Kasumi-1 (cell line): Measurements from ENCODE around the gene MPHOSPH10.
"Not testable (repeated sequence)": the region's sequence is repeated elsewhere in the genome, so short reads cannot be mapped to it uniquely, and the experiment has no call there.

Experiments
- DNase-seq, 2 experiments: peaks; one replicate each; lab custom pipeline; 2025; lab: John Stamatoyannopoulos, UW

MPHOSPH10 gene

DNA sequence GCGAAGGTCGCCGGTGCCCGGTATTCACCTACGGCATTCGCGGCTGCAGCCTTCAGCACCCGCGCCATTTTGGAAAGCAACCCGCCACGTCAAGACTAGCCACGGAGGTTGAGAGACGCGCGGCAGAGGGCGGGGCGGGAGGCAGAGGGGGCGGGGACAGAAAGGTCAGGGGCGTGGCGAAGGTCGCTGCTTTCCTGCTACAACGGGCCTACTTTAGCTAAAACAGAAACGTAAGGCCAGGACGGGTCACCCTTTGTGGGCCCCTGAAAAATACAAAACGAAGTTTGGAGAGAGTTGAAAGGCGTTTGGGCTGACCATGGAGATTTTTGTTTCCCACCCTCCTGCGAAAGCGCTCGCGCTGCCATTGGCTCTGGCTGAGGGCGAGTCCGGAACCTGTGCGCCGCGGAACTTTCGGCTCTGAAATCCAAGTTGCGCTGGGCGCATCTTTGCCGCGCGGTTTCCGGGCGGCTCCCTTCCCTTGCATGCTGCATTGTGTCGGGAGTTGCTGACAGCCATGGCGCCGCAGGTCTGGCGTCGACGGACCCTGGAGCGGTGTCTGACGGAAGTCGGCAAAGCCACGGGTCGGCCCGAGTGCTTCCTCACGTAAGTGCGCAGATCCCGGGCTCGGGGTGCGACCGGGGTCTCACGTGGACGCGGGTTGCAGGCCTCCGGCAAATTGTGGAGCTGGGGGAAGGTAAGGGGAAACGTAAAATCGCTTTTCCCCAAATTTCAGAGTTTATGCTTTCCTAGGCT, at the start of gene MPHOSPH10, which contains the start of gene MCEE:
Gene MPHOSPH10, plus strand, starts transcription at position 483 of the 753 bp plus-strand sequence. Its CDS starts 32 bp downstream, at position 515.
Gene MCEE, minus strand, starts transcription at position 78 of the 753 bp plus-strand sequence. Its CDS starts 10 bp downstream, at position 68.
- DNase-seq, result peak; percentile 84 to 90

- no peak for DNase-seq
Observed at GRCh38 chr2:71082402-71083252, 47.8 kb upstream of the MPHOSPH10 start.

DNA sequence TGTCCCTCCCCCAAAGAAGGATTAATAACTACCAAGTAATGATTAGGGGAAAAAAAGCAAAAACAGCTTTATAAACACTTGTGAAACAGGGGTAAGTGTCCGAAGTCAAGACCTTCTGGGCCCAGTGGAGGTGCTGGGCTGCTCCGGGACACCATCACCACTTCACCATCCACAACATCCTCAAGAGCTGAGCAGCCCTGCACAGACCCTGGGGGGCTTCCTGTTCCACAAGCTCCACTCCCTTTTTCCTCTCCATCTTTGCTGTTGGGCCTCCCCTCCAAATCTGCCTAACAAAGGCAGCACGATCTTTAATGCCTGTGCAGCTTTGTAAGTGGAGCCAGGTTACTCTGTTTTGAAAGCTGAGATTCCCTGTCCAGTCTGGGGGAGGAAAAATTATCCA, 47.1 kb upstream of the MPHOSPH10 start:
- DNase-seq, result not testable (repeated sequence)

DNA sequence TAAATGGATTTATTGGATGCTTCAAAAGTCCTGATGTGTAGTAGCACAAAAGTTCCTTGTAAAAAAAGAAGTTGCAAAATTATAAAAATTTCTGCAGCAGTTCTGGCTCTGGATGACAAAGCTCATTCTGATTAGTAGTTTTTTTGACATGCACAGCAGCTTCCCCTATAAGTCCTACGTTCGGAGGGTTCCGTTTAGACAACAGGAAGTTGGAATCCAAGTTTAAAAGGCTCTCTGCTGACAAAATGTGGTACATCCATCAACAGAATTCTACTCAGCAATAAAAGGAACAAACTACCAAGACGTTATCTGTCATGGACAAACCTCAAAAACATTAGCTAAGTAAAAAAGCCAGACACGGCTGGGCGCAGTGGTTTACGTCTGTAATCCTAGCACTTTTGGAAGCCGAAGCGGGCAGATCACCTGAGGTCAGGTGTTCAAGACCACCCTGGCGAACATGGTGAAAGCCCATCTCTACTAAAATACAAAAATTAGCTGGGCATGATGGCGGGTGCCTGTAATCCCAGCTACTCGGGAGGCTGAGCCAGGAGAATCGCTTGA, 46.6 kb upstream of the MPHOSPH10 start:
- DNase-seq, result not testable (repeated sequence)

DNA sequence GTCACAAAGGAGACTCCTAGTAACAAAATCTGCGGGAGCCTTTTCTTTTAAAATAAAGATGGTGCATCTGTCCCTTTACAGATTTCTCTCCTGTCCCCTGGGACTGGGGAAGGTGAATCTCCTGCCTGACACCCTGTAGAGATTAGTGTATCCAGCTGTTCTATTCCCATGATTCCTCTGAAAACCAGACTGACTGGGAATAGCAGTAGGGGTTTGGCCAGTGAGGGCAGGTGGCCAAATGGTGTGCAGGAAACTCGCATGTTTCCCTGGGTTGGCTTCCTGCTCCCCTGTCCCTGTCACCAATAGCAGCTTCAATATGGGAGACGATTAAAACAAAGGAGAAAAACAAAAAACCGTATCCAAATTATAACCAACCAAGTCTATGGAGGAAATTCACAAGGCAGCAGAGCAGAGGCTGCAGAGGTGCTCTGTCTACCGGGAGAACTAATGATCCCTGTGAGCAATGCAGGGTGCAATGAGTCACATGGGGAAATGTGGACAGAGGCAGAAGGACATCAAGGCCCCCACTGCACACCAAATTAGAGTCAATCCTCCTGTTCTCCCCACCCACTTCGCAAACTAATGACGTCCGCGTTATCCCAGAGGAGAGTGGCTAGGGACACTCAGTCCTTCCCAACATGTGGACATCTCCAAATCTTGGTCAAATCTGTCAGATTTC, 45.0 kb upstream of the MPHOSPH10 start:
- DNase-seq, result not testable (repeated sequence)

GRCh38 chr2:71089475-71089874, 41.0 kb upstream of the MPHOSPH10 start:
- DNase-seq, result not testable (repeated sequence)

- not testable (repeated sequence) for DNase-seq
Observed at GRCh38 chr2:71091808-71092207, 38.6 kb upstream of the MPHOSPH10 start.

- DNase-seq, result not testable (repeated sequence)
Observed at GRCh38 chr2:71092491-71093260, 37.8 kb upstream of the MPHOSPH10 start.

GRCh38 chr2:71100195-71100964, 30.1 kb upstream of the MPHOSPH10 start:
- DNase-seq, result peak; percentile 66 to 82

GRCh38 chr2:71101656-71102055, 28.8 kb upstream of the MPHOSPH10 start:
- no peak for DNase-seq

GRCh38 chr2:71102981-71103681, 27.3 kb upstream of the MPHOSPH10 start:
- DNase-seq, result no peak

DNA sequence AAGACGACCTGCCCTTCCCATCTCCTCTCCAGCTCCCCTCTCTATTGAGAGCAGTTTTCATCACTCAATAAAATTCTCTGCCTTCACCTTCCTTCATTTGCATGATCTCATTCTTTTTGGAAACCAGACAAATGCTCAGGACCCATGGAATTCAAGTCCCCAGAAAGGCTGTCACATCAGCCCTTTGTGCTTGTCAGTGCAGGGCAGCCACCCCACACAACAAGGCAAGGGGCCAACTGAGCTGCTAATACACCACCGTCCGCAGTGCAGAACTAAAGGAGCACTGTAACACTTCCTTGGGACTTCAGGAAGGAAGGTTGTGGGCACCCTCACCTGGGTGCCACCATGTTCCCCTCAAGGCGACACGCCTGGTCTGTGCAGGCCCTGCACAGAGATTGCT, 26.6 kb upstream of the MPHOSPH10 start:
- DNase-seq, result no peak

GRCh38 chr2:71106463-71106862, 24.0 kb upstream of the MPHOSPH10 start:
- DNase-seq, result not testable (repeated sequence)

DNA sequence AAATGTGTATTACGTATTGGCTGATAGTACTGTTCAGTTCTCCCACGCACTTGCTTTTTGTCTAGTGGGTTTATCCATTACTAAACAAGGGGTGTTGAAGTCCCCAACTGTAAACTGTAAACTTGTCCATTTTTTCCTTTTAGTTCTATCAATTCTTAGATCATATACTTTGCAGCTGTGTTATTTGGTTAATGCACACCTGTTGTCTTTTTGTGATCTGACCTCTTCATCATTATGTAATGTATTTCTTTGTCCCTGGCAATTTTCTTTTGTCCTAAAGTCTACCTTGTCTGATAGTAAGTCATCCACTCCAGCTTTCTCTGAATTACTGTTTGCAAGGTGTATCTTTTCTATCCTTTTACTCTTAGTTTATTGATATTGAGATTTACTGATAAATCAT, 22.3 kb upstream of the MPHOSPH10 start:
- no peak for DNase-seq

GRCh38 chr2:71113843-71114242, 16.6 kb upstream of the MPHOSPH10 start:
- DNase-seq, result no peak

DNA sequence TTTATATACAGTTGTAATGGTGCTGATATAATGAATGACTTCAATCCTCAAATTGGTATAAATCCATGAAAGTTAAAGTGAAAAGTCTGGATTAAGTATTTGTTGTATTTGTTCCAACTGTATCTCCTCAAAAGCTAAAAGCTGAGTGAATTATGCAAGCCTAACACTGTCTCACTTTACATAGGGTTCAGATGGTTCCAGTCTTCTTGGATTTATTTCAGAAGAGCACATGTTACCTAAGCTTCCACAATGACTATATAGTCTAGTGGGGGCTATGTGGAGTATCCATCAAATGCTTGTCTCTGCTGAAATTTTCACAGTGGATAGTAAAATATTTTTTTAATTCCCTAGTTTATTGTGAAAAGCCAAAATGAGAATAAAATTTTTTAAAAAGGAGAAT, 13.4 kb upstream of the MPHOSPH10 start:
- no peak for DNase-seq

GRCh38 chr2:71120195-71120594, 10.2 kb upstream of the MPHOSPH10 start:
- DNase-seq, result no peak

DNA sequence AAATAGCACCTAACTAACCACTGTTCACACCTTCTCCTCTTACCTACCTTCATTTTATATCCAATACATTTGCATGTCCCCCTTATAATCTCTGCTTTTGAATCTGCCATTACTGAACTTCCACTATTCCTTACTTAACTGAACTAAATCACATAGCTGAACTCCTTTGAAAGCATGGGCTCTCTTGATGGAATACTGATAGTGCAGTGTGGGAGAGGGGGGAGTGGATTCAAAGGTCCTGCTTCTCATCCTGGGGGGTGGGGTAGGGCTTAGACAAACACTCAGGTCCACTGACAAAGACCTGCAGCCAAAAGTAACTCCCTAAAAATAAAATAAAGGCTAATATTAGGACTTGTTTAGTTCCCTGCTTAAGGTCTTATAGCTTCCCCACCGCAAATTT, 9.0 kb upstream of the MPHOSPH10 start:
- DNase-seq, result no peak

DNA sequence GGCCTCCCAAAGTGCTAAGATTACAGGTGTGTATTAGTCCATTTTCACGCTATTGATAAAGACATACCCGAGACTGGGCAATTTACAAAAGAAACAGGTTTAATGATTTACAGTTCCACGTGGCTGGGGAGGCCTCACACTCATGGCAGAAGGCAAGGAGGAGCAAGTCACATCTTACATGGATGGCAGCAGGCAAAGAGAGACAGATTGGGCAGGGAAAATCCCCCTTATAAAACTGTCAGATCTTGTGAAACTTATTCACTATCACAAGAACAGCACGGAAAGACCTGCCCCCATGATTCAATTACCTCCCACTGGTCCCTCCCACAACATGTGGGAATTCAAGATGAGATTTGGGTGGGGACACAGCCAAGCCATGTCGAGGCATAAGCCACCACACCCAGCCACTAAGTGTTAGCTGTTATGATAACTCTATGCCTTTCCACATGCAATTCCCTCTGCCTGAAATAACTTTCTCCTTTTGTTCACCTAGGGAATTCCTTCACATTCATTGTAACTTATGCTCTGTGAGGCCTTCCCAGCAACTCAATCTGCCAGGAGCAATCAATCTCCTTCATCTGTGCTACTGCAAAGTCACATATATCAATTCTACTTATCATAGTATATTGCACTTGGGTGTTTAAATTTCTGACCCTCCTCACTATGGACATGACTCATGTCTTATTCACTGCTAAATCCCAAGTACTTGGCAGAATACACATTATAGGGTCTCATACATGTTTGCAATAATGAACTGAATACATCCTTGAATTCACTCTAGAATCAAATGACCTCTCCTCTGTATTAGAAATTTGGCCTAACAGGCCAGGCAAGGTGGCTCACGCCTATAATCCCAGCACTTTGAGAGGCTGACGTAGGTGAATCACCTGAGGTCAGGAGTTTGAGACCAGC, 7.8 kb upstream of the MPHOSPH10 start:
- no peak for DNase-seq
